ENCODE results near the gene BRSK2.
"Not testable (repeated sequence)": the region's sequence is repeated elsewhere in the genome, so short reads cannot be mapped to it uniquely, and the experiment has no call there.

The BRSK2 gene

DNA sequence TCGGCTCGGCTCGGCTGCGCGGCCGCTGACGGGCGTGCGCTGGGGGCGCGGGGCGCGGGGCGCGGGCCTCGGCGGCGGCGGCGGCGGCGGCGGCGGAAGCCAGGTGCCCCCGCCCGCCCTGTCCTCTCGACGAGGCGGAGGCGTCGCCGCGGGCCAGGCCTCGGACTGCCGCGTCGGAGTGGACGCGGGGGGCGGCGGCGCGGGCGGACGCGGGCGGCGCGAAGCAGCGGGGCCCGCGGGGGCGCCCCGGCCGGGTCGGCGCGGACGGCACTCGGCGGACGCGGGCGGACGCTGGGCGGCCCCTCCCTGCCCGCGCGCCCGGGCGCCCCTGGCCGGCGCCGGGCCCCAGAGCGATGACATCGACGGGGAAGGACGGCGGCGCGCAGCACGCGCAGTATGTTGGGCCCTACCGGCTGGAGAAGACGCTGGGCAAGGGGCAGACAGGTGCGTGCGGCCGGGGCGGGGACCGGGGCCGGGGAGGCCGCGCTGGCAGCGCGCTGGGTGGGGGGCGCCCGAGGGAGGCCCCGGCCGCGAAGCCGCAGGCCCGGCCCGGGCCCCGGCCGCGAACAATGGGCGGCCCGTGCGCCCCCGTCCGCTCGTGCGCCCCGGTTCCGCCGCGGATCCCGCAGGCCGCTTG is at the start of gene BRSK2:
Gene BRSK2 (plus strand): TSS at position 3 of the 637 bp plus-strand sequence. CDS start 351 bp downstream, at position 354.
- DNase-seq (ENCODE audit: low read depth in 2 of 2), result no peak

DNA sequence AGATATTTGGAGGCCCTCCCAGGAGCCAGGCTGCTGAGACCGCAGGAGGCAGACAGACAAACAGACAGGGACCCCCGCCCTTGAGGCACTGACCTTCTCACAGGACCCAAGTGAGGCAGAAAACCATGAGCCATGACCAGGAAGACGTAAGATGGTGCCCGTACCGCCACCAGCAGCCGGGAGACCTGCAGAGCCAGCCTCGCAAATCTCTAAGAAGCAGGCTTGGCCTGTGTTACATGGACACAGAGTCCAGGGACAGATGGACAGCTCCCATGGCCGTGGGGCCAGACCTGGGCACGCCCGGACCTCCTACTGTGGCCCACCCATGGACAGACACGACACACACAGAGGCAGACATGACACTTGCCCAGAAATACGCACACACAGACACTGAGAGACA is 49.6 kb upstream of the BRSK2 start:
- no peak for DNase-seq (ENCODE audit: low read depth in 2 of 2)

DNA sequence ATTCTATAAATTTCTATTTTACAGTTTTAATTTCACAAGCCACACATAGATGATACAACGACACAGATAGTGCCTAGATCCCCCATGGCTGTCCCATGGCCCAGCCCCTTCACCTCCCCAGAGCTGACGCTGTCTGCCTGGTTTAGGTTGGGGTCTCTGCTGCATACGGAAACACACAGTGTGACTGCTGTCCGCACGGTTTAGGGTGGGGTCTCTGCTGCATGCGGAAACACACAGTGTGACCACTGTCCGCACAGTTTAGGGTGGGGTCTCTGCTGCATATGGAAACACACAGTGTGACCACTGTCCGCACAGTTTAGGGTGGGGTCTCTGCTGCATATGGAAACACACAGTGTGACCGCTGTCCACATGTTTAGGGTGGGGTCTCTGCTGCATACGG is 48.5 kb upstream of the BRSK2 start:
- not testable (repeated sequence) for DNase-seq (ENCODE audit: low read depth in 2 of 2)

DNA sequence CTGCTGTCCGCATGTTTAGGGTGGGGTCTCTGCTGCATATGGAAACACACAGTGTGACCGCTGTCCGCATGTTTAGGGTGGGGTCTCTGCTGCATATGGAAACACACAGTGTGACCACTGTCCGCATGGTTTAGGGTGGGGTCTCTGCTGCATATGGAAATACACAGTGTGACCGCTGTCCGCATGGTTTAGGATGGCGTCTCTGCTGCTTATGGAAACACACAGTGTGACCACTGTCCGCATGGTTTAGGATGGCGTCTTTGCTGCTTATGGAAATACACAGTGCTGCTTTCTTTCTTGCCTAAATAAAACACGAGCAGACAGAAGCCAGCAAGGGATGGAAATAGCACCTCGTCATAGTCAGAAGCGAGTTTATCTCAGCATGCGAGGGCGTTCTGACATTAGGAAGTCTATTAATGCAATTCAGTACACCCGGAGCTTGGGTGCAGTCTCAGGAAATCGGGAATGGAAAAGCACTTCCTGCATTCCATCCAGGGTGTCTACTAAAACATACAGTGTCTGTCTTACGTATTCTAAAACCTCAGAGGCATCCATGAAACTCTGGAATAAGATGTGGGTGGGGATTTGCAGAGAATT is 47.7 kb upstream of the BRSK2 start:
- no peak for DNase-seq (ENCODE audit: low read depth in 2 of 2)

DNA sequence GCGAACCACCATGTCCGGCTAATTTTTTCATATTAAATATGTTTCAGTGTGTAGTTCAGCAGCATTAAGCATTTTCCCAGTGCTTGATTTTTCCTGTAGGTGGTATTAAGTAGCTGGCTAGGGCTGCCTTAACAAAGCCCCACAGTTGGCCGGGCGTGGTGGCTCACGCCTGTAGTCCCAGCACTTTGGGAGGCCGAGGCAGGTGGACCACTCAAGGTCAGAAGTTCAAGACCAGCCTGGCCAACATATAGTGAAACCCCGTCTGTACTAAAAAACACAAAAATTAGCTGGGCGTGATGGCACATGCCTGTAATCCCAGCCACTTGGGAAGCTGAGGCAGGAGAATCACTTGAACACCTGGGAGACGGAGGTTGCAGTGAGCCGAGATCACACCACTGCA is 46.8 kb upstream of the BRSK2 start:
- no peak for DNase-seq (ENCODE audit: low read depth in 2 of 2)

DNA sequence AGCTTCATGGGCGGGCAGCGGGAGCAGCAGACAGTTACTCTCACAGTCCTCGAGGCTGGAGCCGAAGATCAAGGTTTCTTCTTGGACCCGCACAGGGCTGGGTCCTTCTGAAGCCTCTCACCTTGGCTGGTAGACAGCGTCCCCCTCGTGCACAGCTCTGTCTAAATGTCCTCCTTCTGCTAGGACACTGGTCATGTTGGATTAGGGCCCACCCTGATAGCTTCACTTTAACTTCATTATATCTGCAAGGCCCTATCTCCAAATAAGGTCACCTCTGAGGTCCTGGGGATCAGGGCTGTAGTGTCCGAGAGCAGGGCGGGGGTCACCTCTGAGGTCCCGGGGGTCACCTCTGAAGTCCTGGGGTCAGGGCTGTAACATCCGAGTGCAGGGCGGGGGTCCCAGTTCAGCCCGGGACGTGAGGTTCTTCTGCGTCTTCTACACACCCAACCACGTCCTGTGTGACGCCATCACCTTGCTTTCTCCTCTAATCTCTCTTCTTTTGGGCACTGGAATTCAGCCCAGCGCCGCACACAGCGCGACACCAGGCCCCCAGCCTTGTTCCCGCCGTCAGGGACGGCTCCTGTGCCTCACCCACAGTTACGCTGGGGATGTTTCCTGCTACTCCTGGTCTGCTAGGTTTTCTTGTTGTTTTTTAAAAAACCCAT is 46.2 kb upstream of the BRSK2 start:
- no peak for DNase-seq (ENCODE audit: low read depth in 2 of 2)

DNA sequence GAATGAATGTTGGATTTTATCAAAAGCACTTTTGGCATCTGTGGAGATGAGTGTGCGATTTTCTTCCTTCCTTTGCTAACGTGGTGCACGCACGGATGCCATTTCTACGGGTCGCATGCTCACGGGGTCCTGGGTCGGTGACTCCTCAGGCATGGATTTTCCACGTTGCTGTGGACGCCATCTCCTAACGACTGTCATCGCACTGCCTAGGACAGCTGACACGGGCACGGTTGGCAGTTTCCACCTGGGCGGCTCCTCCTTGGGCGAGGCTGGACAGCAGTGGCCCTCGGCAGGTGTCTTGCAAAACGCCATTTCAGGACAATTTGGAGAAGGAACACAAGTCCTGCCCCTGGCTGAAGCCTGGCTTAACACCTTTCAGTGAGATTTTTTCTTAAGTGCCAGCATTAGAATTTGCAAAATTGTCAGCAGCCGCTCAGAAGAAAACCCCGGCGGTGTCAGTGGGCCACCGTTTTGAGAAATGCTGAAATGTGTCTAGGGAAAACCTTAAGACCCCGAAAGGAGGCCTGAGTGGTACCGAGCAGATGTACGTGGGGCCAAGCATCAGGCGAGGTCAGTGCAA is 45.6 kb upstream of the BRSK2 start:
- DNase-seq (ENCODE audit: low read depth in 2 of 2), result no peak

DNA sequence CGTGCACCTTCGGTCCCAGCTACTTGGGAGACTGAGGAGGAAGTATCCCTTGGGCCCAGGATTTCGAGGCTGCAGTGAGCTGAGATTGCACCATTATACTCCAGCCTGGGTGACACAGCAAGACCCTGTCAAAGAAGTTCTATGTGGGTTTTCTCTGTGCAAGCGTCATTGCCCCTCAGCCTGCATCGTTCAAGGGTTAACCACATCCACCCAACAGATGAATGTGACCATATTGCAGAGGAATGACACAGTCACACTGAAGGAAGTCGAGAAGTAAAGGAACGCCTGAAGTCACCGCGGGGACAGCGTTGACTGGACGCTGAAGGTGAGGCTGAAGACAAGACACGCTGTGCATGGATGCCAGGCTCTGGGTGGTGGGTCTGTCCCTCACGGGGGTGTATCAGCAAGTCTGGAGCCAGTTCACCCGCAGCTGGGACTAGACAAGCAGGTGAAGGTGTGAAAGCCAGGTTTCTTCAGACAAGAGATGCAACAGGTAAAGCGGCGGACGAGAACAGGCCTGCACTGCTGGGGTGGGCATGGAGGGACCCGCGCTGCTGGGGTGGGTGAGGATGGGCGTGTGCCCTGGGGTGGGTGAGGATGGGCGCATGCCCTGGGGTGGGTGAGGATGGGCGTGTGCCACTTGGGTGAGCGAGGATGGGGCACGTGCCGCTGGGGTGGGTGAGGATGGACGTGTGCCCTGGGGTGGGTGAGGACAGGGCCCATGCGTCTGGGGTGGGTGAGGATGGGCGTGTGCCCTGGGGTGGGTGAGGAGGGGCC is 43.8 kb upstream of the BRSK2 start:
- DNase-seq (ENCODE audit: low read depth in 2 of 2), result no peak

DNA sequence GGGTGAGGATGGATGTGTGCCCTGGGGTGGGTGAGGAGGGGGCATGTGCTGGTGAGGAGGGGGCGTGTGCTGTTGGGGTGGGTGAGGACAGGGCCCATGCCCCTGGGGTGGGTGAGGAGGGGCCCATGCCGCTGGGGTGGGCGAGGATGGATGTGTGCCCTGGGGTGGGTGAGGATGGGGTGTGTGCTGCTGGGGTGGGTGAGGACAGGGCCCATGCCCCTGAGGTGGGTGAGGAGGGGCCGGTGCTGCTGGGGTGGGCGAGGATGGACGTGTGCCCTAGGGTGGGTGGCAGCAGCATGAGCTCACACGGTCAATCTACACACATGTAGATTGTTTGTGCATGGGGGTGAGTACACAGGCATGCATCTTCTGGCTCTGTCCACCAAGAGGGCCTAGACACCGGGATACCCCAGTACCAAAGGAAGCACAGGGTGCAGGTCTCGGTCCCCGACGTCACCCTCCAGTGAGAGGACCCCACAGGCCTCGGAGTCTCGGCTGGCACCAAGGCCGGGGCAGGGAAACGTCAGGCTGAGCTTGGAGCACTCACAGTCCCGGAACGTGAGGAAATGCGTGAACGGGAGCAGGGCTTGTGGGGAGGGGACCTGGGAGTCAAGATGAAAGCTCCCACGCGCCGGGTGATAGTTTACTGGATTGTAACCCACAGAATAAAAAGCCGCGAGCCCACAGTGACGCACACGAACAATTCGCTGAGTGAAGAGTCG is 42.9 kb upstream of the BRSK2 start:
- no peak for DNase-seq (ENCODE audit: low read depth in 2 of 2)

DNA sequence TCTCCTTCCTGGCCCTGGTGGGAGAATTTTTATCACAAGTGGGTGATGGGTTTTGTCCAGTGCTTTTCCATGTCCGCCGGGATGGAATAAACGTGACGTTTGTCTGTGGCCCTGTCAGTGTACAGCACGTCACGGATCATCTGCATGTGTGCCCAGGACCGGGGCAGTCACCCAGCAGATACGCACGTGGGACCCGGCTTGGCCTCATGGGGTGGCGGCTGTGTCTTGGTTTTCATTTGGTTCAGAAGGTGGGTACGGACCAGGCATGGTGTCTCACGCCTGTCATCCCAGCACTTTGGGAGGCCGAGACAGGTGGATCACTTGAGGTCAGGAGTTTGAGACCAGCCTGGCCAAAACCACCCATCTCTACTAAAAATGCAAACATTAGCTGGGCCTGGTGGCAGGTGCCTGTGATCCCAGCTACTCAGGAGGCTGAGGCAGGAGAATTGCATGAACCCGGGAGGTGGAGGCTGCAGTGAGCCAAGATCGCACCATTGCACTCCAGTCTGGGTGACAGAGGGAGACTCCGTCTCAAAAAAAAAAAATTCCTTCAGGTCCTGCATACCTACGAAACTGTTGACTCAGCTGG is 42.2 kb upstream of the BRSK2 start:
- DNase-seq (ENCODE audit: low read depth in 2 of 2), result not testable (repeated sequence)

DNA sequence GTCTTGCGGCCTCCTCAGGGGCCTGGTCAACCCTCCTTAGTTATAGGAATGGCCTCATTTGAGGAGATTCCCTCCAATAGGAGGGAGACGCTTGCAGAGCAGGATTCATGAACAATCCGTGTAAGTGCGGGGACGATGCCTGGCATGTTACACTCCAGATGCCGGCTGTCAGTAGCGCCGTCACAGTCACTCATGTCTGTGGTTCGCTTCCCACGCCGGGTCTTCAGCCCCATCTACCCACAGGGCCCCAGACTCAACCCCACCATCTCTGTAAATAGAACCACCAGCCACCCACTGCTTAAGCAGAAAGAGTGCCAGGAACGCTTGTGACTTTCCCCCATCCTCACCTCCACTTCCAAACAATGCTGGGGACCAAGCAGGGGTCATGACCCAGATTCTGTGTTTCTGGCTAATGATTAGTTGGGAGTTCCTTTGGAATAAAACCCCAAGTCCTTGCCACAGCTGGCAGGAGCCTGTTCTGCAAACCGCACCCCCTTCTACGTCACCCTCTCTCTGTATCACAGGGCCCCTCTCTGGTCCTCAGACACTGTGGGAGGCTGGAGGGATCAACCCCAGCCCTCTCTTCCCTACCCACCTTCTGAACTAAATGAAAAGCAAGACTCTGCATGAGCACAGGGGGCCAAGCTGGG is 41.5 kb upstream of the BRSK2 start:
- DNase-seq (ENCODE audit: low read depth in 2 of 2), result no peak

DNA sequence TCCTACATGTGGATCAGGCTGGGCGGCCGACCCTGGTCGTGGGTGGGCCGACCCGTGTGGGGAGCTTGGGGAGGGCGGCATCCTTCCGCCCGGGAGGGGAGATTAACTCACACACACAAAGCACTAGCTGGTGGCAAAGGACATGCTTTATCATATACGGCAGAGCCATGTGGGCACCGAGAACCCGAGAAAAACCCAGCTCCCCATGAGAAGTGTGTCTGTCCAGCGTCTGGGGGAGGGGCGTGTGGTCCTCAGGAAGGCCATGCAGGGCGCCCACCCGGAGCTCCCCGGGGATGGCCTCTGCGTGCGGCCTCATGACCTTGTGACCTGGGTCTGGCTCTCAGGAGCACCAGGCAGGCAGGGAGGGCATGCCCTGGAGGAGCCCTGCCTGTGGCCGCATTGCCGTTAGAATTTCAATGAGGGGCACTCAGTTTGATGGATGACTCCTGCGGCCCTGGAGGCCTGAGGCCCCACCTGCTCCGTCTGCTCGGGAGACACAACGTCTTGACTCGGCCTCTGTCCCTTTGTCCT is 40.9 kb upstream of the BRSK2 start:
- DNase-seq (ENCODE audit: low read depth in 2 of 2), result no peak

DNA sequence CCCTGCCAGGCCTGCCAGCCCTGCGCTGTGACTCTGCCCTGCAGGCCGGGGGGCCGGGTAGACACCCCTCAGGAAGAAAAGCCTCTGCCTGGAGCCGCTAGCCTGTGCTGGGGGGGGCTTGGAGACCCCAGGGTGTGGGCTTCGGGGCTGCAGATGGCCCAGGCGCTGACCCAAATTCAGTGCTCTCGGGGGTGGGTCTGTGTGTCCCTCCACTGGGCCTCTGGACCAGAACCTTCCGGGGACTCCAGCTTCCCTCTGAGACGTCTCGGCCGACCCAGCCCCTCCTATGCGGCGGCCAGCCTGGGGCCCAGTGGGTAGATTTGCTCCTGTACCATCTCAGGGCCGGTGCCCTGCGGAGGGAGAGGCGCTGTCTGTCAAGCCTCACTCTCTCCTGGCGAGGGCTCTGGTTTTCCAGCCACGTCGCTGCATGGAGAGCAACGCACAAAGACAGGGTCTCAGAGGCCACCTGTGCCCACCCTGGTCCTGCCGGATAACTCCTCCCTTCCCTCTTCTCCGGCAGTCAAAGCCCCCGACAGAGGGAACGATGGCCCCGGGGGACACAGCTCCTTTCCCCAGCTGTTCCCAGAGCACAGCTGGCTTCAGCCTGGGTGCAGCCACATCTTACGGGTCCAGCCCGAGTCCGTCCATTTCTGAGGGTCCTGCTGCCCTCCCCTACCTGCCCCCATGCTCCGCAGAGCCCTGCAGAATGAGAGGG is 40.2 kb upstream of the BRSK2 start:
- no peak for DNase-seq (ENCODE audit: low read depth in 2 of 2)

DNA sequence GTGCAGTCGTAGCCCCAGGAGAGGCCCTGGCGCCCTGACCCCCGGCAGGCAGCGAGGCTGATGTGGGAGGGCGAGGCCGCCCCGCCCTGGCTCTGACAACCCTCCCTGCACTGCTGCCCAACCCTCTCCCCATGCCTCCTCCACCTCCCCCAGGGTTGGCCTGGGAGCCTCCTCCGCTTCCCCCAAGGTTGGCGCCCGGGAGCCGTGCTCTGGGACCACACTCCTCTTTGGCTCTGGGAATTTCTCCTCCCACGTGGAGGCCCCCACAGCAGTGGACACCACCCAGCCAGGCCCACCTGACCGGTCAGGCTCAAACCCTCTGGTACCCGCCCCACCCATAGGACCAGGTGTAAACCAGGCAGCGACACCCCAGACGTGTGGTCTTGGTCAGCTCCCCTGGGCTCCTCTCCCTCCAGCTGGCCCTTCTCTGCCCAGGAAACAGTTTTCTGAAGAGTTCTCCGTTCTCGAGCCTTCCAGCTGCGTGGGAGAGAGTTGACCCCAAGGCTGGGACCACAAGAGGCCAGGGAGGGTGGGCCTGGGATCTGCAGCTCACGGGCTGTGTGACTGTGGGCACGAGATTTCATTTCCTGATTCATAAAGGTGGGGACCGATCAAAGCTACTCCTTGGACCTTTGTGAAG is 39.5 kb upstream of the BRSK2 start:
- DNase-seq (ENCODE audit: low read depth in 2 of 2), result no peak

DNA sequence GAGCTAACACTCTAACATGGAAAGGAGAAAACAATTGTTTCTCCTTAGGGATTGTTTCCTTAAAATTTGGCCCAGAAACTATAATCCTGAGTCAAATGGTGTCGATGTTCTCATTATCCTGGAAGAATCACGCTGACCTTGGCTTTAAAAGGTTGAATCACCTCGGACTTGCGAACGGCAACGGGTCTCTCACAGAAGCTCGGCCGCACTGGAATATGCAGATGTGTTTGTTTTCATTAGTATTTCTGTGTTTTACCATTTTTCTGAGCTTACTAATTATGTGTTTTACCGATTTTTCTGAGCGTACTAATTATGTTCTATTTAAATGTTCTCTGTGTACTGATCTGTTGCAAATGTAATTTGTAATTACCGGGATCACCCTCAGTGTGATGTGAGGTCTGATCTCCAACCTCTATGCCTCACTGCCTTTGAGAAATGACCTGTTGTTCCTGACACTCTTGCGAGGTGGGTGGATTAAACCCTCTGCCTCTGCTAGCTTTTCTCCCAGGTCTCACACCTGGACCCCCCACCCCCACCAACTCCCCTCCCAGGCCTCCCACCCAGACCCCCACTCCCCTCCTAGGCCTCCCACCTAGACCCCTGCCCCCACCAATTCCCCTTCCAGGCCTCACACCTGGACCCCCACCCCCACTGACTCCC is 38.3 kb upstream of the BRSK2 start:
- DNase-seq (ENCODE audit: low read depth in 2 of 2), result no peak

DNA sequence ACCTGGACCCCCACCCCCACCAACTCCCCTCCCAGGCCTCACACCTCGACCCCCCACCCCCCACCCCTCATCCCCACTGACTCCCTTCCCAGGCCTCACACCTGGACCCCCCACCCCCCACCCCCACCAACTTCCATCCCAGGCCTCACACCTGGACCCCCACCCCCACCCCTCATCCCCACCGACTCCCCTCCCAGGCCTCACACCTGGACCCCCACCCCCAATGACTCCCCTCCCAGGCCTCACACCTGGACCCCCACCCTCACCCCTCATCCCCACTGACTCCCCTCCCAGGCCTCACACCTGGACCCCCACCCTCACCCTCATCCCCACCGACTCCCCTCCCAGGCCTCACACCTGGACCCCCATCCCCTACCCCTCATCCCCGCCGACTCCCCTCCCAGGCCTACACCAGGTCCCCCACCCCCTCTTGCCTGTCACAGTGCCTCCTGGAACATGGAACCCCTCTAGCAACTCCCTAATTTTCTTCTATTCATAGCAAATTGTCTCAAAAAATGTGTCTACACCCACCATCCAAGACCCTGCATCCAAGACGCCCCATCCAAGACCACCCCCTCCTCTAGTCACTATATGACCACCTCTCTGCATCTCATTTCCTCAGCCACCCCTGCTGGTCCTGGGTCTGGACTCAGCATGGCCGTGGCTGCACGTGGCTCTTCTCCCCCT is 36.9 kb upstream of the BRSK2 start:
- no peak for DNase-seq (ENCODE audit: low read depth in 2 of 2)

DNA sequence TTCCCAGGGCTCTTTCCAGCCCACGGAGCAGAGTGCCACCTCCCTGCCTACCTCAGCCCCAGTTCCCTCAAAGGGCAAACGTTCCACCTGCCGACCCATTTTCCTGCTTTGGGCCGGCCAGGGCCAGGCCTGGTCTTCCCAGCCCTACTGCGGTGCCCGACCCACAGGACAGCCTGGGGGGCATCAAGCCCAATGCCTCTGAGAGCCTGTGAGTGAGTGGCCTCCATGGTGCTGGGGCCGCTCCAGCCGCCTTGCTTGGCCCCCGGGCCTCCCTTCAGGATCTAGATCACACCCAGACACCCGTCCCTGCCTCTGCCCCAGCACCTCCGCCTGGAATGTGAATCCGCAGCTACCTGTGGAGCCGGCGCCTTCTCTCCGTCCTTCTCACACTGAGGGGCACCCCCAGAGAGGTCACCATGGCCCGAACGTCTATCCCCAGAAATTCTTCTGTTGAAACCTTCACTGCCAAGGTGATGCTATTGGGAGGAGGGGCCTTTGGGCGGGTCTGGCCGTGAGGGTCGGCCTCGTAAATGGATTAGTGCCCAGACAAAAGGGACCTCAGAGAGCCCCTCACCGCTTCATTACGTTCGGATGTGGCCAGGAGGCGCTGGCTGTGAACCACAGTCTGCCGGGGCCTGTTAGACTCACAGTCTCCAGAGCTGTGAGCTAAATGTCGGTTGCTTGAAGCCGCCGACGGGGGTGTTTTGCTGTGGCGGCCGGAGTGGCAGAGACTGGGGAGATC is 36.2 kb upstream of the BRSK2 start:
- DNase-seq (ENCODE audit: low read depth in 2 of 2), result no peak
